Measurements from ENCODE around the gene LYG1.

The LYG1 gene

DNA sequence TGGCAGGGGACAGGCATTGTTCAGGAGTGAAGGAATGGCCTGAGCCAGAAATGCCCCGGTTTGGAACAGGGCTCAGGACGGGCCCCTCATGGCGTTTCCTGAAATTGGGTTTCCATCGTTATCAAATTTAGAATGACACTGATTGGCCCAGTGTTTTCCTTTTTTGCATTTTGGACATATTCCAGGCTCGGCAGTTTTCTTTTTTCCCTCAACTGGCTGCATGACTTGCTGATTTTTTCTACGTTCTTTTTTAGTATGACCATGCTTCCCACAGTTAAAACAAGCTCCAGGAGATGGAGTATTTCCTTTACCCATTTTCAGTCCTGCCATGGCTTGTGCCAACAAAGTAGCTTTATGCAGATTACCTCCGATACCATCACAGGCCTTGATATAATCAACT lies 25.1 kb downstream of the LYG1 start:
- 90 to 92% methylated on average over 7 of the region's 7 CpGs for WGBS, 2 experiments
- Histone ChIP-seq H3K36me3 (ENCODE audit: control insufficient read depth, insufficient read depth, low read length) (no peaks in the 10 kb centered on the region), H3K9me3 (ENCODE audit: control insufficient read depth, low read length) (no peaks in the 10 kb centered on the region), H3K4me1 (ENCODE audit: control insufficient read depth, insufficient read depth, low read length) (no peaks in the 10 kb centered on the region), H3K27ac (ENCODE audit: insufficient read depth, low read depth, low read length, poor library complexity, severe bottlenecking) (no peak overlapping the region), H3K27me3 (ENCODE audit: control insufficient read depth, insufficient read depth, low read length, poor library complexity, severe bottlenecking) (no peaks in the 10 kb centered on the region), H3K4me3 (ENCODE audit: insufficient read depth, low read depth, low read length) (no peak overlapping the region)

DNA sequence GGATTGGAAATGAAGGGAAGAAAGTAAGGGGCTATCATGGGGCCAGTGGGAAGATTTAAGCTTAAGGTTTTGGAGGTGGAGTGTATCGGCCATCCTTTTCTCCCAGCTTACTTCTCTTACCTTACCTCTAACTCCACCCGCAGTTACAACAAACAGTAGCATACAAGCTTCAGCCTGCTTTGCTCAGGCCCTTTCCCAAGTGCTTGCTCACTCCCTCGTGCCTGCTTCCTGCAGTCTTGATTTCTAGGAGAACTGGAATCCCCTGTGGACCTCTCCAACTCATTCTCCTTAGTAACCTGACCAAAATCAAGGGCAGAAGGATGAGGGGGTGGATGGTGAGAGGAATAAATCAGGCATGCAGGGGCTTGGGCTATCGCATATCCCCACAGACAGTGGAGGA lies 39.8 kb downstream of the LYG1 start:
- no peaks in the 10 kb centered on the region for H3K4me1 ChIP-seq (ENCODE audit: control insufficient read depth, insufficient read depth, low read length)
- no peaks in the 10 kb centered on the region for H3K9me3 ChIP-seq (ENCODE audit: control insufficient read depth, low read length)
- 87 to 93% methylated on average over 4 of the region's 4 CpGs for WGBS, 2 experiments
- no peaks in the 10 kb centered on the region for H3K27me3 ChIP-seq (ENCODE audit: control insufficient read depth, insufficient read depth, low read length, poor library complexity, severe bottlenecking)
- H3K36me3 ChIP-seq (ENCODE audit: control insufficient read depth, insufficient read depth, low read length): no peaks in the 10 kb centered on the region
- no peak overlapping the region for H3K4me3 ChIP-seq (ENCODE audit: insufficient read depth, low read depth, low read length)
- H3K27ac ChIP-seq (ENCODE audit: insufficient read depth, low read depth, low read length, poor library complexity, severe bottlenecking): no peak overlapping the region

DNA sequence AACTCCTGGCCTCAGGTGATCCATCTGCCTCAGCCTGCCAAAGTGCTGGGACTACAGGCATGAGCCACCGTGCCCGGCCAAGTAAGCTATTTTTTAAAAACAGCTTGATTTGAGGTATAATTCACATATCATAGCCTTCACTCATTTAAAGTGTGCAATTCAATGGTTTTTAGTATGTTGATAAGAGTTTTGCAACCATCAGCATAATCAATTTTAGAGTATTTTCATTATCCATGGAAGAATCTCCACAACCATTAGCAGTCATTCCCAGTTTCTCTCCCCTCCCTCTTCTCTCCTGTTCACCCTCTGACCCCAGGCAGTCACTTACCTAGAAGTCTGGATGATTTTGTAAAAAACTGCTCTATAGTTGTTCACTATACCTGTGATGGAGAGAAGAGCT lies 40.8 kb downstream of the LYG1 start:
- no peak overlapping the region for H3K4me3 ChIP-seq (ENCODE audit: insufficient read depth, low read depth, low read length)
- H3K36me3 ChIP-seq (ENCODE audit: control insufficient read depth, insufficient read depth, low read length): no peaks in the 10 kb centered on the region
- H3K27ac ChIP-seq (ENCODE audit: insufficient read depth, low read depth, low read length, poor library complexity, severe bottlenecking): no peak overlapping the region
- WGBS, 2 experiments: 81 to 100% methylated on average over 2 of the region's 2 CpGs
- no peaks in the 10 kb centered on the region for H3K4me1 ChIP-seq (ENCODE audit: control insufficient read depth, insufficient read depth, low read length)
- H3K9me3 ChIP-seq (ENCODE audit: control insufficient read depth, low read length): no peaks in the 10 kb centered on the region
- no peaks in the 10 kb centered on the region for H3K27me3 ChIP-seq (ENCODE audit: control insufficient read depth, insufficient read depth, low read length, poor library complexity, severe bottlenecking)

DNA sequence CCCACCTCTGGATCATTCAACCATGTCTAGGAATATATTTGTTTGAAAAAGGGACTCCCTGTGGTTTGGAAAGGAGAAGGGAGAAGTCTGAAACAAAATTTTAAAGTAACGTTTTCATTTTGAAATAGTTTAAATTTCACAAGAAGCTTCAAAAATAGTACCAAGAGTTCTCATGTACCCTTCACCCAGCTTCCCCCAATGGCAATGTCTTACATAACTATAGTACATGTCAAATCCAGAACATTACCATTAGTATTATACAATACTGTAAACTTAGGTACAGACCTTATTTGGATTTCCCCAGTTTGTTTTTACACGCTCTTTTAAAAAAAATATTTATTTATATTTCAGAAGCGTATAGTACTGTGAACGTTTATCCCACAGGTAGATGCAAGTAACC lies 41.5 kb downstream of the LYG1 start:
- WGBS, 2 experiments: 94 to 95% methylated on average over 3 of the region's 4 CpGs
- Histone ChIP-seq H3K36me3 (ENCODE audit: control insufficient read depth, insufficient read depth, low read length) (no peaks in the 10 kb centered on the region), H3K4me3 (ENCODE audit: insufficient read depth, low read depth, low read length) (no peak overlapping the region), H3K27me3 (ENCODE audit: control insufficient read depth, insufficient read depth, low read length, poor library complexity, severe bottlenecking) (no peaks in the 10 kb centered on the region), H3K4me1 (ENCODE audit: control insufficient read depth, insufficient read depth, low read length) (no peaks in the 10 kb centered on the region), H3K27ac (ENCODE audit: insufficient read depth, low read depth, low read length, poor library complexity, severe bottlenecking) (no peak overlapping the region), H3K9me3 (ENCODE audit: control insufficient read depth, low read length) (no peaks in the 10 kb centered on the region)

DNA sequence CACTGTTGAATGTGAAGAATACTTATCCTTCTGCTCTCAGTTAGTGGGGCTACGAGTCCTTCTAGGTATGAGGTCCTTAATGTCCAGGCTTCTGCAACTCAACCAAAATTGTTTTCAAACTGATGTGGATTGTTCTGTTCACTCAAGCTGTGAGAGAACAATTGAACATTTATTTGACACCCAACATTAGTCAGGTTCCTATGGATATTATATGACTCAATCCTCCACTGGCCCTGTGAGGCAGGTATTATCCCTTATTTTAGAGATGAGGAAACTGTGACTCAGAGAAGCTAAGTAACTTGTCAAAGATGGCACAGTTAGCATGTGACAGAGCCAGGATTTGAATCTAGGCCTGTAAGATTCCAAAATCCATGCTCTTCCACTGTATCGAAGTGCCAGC lies 44.3 kb downstream of the LYG1 start:
- Histone ChIP-seq H3K4me3 (ENCODE audit: insufficient read depth, low read depth, low read length) (no peak overlapping the region), H3K9me3 (ENCODE audit: control insufficient read depth, low read length) (no peaks in the 10 kb centered on the region), H3K36me3 (ENCODE audit: control insufficient read depth, insufficient read depth, low read length) (no peaks in the 10 kb centered on the region), H3K4me1 (ENCODE audit: control insufficient read depth, insufficient read depth, low read length) (no peaks in the 10 kb centered on the region), H3K27ac (ENCODE audit: insufficient read depth, low read depth, low read length, poor library complexity, severe bottlenecking) (no peak overlapping the region), H3K27me3 (ENCODE audit: control insufficient read depth, insufficient read depth, low read length, poor library complexity, severe bottlenecking) (no peaks in the 10 kb centered on the region)
- 90 to 94% methylated on average over 2 of the region's 2 CpGs for WGBS, 2 experiments

DNA sequence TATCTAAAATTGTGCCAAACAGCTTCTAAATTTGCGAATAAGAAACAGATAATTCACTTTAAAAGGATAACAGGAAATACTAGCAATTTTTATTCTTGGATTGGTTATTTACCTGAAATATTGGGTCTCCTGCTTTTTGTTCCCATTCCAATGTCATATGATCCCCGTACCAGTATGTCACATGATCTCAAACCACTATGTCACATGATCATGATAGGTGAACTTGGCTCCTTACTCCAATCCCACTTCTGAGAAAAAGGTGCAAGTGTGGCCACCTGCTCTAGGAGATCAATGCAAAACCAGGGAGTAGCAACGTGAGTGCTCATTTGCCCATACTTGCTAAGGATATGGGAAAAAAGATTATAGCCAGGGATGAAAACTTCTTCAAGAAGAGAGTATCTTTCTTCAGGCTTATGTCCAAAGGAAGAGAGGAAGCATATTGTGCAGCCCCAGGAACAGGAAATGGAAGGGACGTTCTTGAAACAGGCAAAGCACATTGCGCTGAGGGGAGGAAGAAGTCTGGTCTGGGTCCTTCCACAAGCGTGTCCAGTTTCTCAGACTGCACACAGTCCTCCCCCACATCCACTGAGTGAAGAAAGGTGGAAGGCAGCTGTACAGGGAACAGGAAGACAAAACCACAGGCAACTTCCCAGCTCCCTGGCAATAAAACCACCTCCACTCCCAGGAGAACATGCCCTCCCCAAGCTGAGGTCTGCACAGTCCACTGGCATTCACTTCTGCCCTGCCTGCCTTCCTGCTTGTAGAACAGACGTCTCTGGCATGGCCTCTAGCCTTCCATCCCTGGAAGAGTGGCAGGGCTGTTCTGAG lies 45.3 kb downstream of the LYG1 start, which contains the start of gene LYG2:
TSS of gene LYG2 (minus strand) at position 176 of the 828 bp plus-strand sequence. CDS start 1,406 bp downstream, outside the sequence.
- H3K9me3 ChIP-seq (ENCODE audit: control insufficient read depth, low read length): no peaks in the 10 kb centered on the region
- WGBS, 2 experiments: 92 to 94% methylated on average over 6 to 7 of the region's 7 CpGs

DNA sequence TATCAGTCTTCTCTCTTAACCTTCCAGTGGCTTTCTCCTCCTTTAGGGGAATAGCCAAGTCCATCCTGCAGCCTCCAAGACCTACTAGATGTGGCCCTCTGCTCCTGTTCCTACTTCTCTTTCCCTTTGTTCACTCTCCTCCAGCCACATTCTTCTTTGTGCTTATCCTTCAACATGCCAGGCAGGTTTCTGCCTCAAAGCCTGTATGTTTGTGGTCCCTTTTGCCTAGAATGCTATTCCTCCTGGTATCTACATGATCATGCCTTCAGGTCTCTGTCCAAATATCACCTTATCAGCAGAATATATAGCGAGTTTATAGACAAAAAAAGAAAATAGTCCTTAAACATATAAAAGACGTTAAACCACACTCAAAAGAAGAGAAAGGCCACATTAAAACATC lies 51.0 kb downstream of the LYG1 start:
- WGBS, 2 experiments: 93 to 98% methylated on average over 2 of the region's 2 CpGs
- H3K36me3 ChIP-seq (ENCODE audit: control insufficient read depth, insufficient read depth, low read length): no peaks in the 10 kb centered on the region
- no peak overlapping the region for H3K27ac ChIP-seq (ENCODE audit: insufficient read depth, low read depth, low read length, poor library complexity, severe bottlenecking)
- no peaks in the 10 kb centered on the region for H3K27me3 ChIP-seq (ENCODE audit: control insufficient read depth, insufficient read depth, low read length, poor library complexity, severe bottlenecking)
- H3K4me1 ChIP-seq (ENCODE audit: control insufficient read depth, insufficient read depth, low read length): no peaks in the 10 kb centered on the region
- H3K4me3 ChIP-seq (ENCODE audit: insufficient read depth, low read depth, low read length): no peak overlapping the region
- H3K9me3 ChIP-seq (ENCODE audit: control insufficient read depth, low read length): no peaks in the 10 kb centered on the region

More for the DNA sequence above, 45.3 kb downstream of the LYG1 start, which contains the start of gene LYG2:
- Histone ChIP-seq H3K27me3 (ENCODE audit: control insufficient read depth, insufficient read depth, low read length, poor library complexity, severe bottlenecking) (no peaks in the 10 kb centered on the region), H3K4me1 (ENCODE audit: control insufficient read depth, insufficient read depth, low read length) (no peaks in the 10 kb centered on the region), H3K4me3 (ENCODE audit: insufficient read depth, low read depth, low read length) (no peak within 1 kb of the TSS), H3K36me3 (ENCODE audit: control insufficient read depth, insufficient read depth, low read length) (no peaks in the 10 kb centered on the region), H3K27ac (ENCODE audit: insufficient read depth, low read depth, low read length, poor library complexity, severe bottlenecking) (no peak within 1 kb of the TSS)

DNA sequence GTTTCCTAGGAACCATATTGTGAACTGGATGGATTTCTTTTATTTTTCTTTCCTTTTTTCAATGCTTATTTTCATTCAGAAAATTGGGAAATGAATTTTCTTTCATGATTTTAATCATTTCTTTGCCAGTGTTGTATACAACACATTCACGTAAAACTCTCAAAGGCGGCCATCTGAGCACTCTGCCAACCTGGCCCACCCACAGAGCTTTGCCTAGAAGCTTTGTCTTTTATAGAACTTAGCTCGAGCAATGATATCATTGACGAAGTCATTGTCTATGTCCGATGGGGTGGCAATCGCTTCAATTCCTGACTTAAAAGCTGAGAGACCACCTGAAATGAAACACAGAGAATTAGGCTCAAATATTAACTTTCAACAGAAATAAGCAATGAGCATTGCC lies 58.8 kb downstream of the LYG1 start:
- H3K27ac ChIP-seq (ENCODE audit: insufficient read depth, low read depth, low read length, poor library complexity, severe bottlenecking): no peak overlapping the region
- 85 to 89% methylated on average over 6 of the region's 6 CpGs for WGBS, 2 experiments

DNA sequence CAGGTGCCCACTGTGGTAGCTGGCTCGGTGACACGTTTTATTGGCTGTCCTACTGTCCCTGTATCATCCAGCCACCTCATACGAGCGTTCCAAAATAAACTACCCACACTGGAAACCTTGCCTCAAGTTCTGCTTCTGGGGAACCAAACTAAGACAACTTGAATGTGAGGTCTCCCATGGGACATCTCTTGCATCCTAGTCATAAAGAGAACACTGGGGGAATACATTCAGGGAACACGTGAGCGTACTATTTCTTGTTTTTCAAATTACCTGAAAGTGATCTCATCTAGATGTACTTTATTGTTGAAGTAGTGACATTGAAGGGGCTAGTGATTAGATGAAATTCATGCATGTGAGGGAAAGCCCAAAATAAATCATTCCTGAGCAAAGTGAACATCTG lies 60.6 kb downstream of the LYG1 start:
- no peaks in the 10 kb centered on the region for H3K36me3 ChIP-seq (ENCODE audit: control insufficient read depth, insufficient read depth, low read length)
- WGBS, 2 experiments: 94 to 97% methylated on average over 6 of the region's 6 CpGs
- H3K4me3 ChIP-seq (ENCODE audit: insufficient read depth, low read depth, low read length): no peak overlapping the region
- H3K4me1 ChIP-seq (ENCODE audit: control insufficient read depth, insufficient read depth, low read length): peaks cover 8% of the 10 kb centered on the region
- H3K27ac ChIP-seq (ENCODE audit: insufficient read depth, low read depth, low read length, poor library complexity, severe bottlenecking): no peak overlapping the region
- no peaks in the 10 kb centered on the region for H3K9me3 ChIP-seq (ENCODE audit: control insufficient read depth, low read length)
- H3K27me3 ChIP-seq (ENCODE audit: control insufficient read depth, insufficient read depth, low read length, poor library complexity, severe bottlenecking): no peaks in the 10 kb centered on the region

More for the DNA sequence above, 58.8 kb downstream of the LYG1 start:
- Histone ChIP-seq H3K9me3 (ENCODE audit: control insufficient read depth, low read length) (no peaks in the 10 kb centered on the region), H3K4me3 (ENCODE audit: insufficient read depth, low read depth, low read length) (no peak overlapping the region), H3K4me1 (ENCODE audit: control insufficient read depth, insufficient read depth, low read length) (peaks cover 8% of the 10 kb centered on the region), H3K36me3 (ENCODE audit: control insufficient read depth, insufficient read depth, low read length) (no peaks in the 10 kb centered on the region), H3K27me3 (ENCODE audit: control insufficient read depth, insufficient read depth, low read length, poor library complexity, severe bottlenecking) (no peaks in the 10 kb centered on the region)

DNA sequence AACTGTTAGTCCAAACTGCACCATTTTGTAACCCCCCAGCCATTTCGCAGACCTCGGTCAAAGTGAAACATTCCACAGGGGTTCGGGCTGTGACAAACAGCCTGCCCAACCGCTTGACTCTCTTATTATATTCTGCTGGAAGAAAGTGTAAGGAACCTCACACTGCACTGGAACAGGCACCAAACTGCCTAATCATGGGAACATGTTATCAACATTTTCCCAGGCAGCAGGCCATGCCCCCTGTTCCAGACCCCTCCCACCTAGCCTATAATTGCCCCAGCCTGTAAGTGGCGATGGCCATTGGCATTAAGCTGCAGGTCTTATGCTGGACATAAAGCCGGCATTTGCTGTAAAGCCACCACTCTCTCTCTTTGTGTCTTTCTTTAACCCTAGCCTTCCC lies 62.4 kb downstream of the LYG1 start:
- no peak overlapping the region for H3K4me3 ChIP-seq (ENCODE audit: insufficient read depth, low read depth, low read length)
- WGBS, 2 experiments: 92 to 95% methylated on average over 6 of the region's 6 CpGs
- H3K27me3 ChIP-seq (ENCODE audit: control insufficient read depth, insufficient read depth, low read length, poor library complexity, severe bottlenecking): no peaks in the 10 kb centered on the region
- no peak overlapping the region for H3K27ac ChIP-seq (ENCODE audit: insufficient read depth, low read depth, low read length, poor library complexity, severe bottlenecking)
- no peaks in the 10 kb centered on the region for H3K9me3 ChIP-seq (ENCODE audit: control insufficient read depth, low read length)
- H3K4me1 ChIP-seq (ENCODE audit: control insufficient read depth, insufficient read depth, low read length): peaks cover 8% of the 10 kb centered on the region
- H3K36me3 ChIP-seq (ENCODE audit: control insufficient read depth, insufficient read depth, low read length): no peaks in the 10 kb centered on the region
